Stomach (tissue), 4 donors: ENCODE data around the gene FCN2.

Experiments
- CTCF ChIP-seq, 7 experiments: fragments of 450-650 bp in 4 of 7; fragments of 200-600 bp in 3 of 7; sonication (generic) in 3 of 7; IDR thresholded peaks; one replicate each; pipeline ENCODE4 v1.5.1; 2016 to 2019; ENCODE audit warnings: antibody characterized with exemption in 7 of 7, control low read depth in 2 of 7, mild to moderate bottlenecking in 1 of 7
- POLR2AphosphoS5 ChIP-seq, 3 donors: sonication (generic); formaldehyde crosslinking; IDR thresholded peaks; one replicate each; pipeline ENCODE4 v1.6.1; 2016; ENCODE audit warnings: antibody characterized with exemption in 3 of 3

- TF ChIP-seq CTCF (IDR thresholded peaks at IDR 0.05) (no peak), POLR2AphosphoS5 (IDR thresholded peaks at IDR 0.05) (no peak)
Observed at GRCh38 chr9:134832471-134832870, 48.1 kb upstream of the FCN2 start.
